Effector memory CD4-positive, alpha-beta T cell (primary cell): Measurements from ENCODE around the gene HEY2.

Experiments
- DNase-seq, 3 donors: peaks; one replicate each; pipeline ENCODE4 v3.0.0-alpha.2; 2020
- H3K27ac ChIP-seq: 2 replicates; pipeline ENCODE4 v1.7.0; 2013; ENCODE audit warnings: mild to moderate bottlenecking, low read length, moderate library complexity; ENCODE audit not compliant: insufficient read depth, poor library complexity, severe bottlenecking
- H3K27me3 ChIP-seq: replicated peaks from 2 replicates; pipeline ENCODE4 v1.7.0; 2013; ENCODE audit warnings: mild to moderate bottlenecking, low read length; ENCODE audit not compliant: insufficient read depth, control insufficient read depth, poor library complexity, severe bottlenecking
- H3K36me3 ChIP-seq: 2 replicates; pipeline ENCODE4 v1.7.0; 2013; ENCODE audit warnings: mild to moderate bottlenecking, low read length, moderate library complexity; ENCODE audit not compliant: control insufficient read depth, insufficient read depth
- H3K4me1 ChIP-seq: 2 replicates; pipeline ENCODE4 v1.7.0; 2013; ENCODE audit warnings: low read length, mild to moderate bottlenecking; ENCODE audit not compliant: control insufficient read depth, insufficient read depth, poor library complexity, severe bottlenecking
- H3K4me3 ChIP-seq: 2 replicates; pipeline ENCODE4 v1.7.0; 2013; ENCODE audit warnings: low read length, low read depth, mild to moderate bottlenecking; ENCODE audit not compliant: insufficient read depth, poor library complexity, severe bottlenecking
- H3K9me3 ChIP-seq: 2 replicates; pipeline ENCODE4 v1.7.0; 2013; ENCODE audit warnings: mild to moderate bottlenecking, low read length, moderate library complexity; ENCODE audit not compliant: control insufficient read depth

HEY2 gene

DNA sequence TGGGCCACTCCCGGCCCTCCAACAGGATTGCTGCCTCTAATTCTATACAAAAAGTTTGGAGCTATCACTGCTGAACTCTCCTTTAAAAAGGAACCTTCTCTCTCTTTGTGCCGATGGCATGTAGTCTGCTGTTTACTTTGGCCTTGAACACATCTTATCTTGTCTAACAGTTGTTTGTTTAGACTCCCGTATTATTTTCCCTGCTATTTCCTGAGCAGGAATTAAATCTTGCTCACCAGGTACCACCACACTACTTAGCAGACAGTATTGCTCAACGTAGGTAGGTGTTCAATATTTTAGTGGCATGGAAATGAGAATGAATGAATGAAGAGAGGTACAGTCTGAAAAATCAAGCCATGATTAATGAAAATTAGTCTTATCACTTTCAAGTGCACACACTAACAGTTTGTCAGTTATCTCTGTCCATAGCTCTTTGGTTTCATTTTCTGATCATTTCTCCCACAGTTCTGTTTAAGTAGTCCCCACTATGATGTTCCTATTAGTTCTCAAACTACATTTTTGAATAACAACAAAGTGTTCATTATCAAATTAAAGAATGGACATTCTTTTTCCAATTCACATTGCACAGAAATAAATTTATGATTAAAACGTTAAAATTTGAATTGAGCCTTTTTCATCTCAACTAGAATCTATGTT, 6.8 kb upstream of the HEY2 start:
- Histone ChIP-seq H3K27ac (no peak overlapping the region), H3K36me3 (no peaks in the 10 kb centered on the region), H3K27me3 (peaks cover 10% of the 10 kb centered on the region), H3K4me1 (no peaks in the 10 kb centered on the region), H3K9me3 (no peaks in the 10 kb centered on the region), H3K4me3 (no peak overlapping the region)
- no peak for DNase-seq

DNA sequence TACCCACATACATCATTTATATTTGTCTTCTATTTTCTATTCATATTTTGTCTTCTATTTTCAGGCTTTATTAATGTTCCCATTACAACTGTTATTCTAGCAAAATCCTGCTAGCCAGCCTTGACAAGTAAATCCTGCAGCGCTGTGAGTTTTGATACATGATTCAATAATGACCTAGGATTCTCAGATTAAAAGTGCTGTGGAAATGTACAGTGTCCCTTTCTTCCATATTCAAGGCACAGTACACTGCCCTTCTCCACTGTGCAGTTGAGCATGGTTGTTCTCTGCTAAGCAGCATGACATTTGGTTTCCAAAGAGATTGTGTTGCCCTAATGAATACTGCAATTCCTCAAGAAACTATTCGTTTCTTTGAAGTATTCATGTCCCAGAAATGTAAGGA, 5.8 kb upstream of the HEY2 start:
- H3K4me1 ChIP-seq = peaks cover 9% of the 10 kb centered on the region
- H3K27ac ChIP-seq = no peak overlapping the region
- H3K36me3 ChIP-seq = no peaks in the 10 kb centered on the region
- peaks cover 15% of the 10 kb centered on the region for H3K27me3 ChIP-seq
- no peaks in the 10 kb centered on the region for H3K9me3 ChIP-seq
- no peak for DNase-seq
- H3K4me3 ChIP-seq = no peak overlapping the region

DNA sequence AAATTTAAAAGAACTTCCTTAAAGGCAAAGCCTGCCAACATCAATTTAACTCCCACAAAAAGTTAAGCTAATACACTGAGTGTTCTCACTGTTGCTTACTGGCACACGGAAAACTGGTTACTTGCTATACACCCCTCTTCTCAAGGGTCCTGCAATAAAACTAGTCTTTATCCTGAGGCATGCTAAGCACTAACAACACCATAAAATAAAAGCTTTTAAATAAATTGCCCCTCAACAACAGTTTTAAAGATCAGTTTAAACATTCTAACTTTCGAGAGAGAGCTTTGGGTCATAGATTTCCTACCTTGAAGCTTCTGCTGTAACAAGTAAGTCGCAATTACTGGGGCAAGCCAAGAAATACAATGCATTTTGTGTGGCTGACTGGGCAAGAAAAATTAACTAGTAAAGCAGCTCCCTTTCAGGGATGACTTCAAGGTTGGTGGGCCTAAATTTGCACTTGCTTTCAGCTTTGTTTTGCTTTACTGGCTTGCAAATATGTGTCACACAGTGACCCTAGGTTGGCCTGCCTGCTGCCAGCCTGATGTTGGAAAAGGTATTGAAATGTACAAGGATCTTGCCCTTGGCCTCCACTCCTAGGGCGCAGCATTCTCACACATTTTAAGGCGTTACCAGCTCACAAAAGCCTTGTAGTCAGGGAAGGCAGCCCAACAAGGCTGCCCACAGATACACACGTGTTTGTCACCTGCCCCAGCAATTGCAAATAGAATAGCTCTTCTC, 4.0 kb upstream of the HEY2 start:
- Histone ChIP-seq H3K36me3 (no peaks in the 10 kb centered on the region), H3K27ac (no peak overlapping the region), H3K27me3 (peaks cover 26% of the 10 kb centered on the region), H3K4me3 (no peak overlapping the region), H3K4me1 (peaks cover 17% of the 10 kb centered on the region), H3K9me3 (no peaks in the 10 kb centered on the region)
- DNase-seq = no peak

DNA sequence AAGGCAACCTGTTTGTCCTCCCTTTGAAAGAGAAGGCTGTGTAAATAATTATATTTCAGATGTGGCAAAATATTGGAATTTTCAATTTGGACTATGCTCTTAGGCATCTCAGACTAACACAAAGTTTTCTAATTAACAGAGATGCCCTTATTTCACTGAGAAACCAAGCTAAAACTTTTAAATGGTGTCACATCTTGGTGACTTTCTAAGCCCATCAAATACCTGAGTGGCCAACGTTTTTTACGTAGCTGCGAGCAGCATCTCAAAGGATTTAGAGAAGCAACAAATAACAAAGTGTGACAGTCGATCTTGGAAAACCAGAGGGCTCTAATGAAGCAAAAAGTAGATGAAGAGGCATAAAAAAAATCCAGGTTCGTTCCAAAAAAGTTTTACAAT, 3.4 kb upstream of the HEY2 start:
- H3K27me3 ChIP-seq = peaks cover 30% of the 10 kb centered on the region
- H3K9me3 ChIP-seq = no peaks in the 10 kb centered on the region
- peaks cover 17% of the 10 kb centered on the region for H3K4me1 ChIP-seq
- DNase-seq = no peak
- no peak overlapping the region for H3K4me3 ChIP-seq
- no peak overlapping the region for H3K27ac ChIP-seq
- H3K36me3 ChIP-seq = no peaks in the 10 kb centered on the region

DNA sequence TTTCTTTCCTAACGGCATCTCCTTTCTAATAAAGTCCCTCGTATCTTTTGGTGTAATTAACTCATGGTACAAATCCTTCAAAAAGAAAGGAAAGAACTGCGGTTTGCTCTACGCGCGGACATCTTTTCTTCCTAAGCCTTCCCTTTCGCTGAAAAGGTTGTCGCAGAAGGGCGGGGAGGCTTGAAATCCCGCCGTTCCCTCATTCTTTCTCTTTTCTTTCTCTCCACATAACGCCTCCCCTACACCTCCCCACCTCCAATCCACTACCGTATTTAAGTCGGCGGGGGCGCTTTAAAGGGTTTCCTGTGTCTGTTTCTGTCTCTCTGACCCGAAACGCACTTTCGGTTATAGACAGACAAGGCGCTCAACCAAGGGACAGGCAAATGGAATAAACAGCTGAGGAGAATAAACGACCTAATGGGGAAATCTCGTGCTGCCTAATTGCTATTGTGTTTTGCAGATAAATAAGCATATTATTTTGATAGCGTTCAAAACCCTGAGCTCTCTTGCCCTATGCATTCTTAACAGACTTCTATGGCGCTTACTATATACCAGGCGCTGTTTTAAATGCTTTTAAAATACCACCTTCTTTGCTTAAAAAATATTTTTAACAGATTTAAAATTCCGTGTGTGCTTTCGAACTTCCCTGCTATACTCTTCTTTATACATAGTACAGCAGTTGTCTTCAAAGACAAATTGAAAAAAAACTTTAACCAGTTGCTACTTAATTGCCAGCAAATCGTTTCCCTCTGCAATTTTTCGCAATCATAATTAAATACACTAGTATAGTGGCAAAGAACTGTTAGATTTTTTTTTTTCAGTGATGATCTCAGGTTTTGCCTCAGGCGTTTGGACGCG, 2.5 kb upstream of the HEY2 start:
- peak; percentile 51 to 61 (median 59) for DNase-seq
- H3K27ac ChIP-seq = no peak overlapping the region
- H3K27me3 ChIP-seq = peaks cover 36% of the 10 kb centered on the region
- no peaks in the 10 kb centered on the region for H3K9me3 ChIP-seq
- no peaks in the 10 kb centered on the region for H3K36me3 ChIP-seq
- peaks cover 17% of the 10 kb centered on the region for H3K4me1 ChIP-seq
- peak overlapping the region; percentile 66 for H3K4me3 ChIP-seq

DNA sequence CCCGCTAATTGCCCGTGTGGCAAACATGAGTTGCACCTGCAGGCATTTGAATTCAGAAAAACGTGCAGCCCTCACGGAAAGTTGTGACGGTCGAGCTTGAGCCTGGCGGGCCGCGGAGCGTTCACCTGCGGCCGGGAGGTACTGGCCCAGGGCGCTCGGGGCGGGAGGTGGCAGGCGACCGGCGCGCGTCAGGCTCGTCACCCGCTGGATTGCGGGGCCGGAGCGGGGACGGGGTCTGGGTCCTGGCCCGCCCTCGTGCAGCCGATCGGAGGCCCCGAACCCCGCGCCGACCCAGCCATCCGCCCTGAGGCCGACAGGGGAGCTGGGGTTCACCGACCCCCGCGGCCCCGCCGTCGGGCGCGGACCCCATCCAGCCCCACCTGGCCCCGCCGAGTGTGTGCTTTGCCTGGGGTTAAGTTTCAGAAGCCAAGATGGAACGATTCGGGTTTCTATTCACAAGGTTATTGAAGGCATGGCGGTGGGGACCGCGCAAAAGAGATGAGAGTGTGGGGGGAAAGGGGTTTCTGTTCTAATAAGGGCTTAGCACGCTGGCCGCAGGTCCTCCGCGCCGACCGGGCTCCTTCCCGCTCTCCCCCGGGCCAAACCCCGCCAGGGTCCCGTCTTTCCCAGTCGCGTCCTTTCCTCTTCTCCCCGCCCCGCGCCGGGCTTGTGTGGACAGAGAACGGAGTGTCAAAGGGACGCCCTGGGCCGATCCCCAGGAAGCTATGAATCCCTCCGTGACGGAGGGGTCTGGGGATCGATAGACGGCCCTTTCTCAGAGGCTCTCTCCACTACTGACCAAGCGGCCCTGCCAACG, 1.6 kb upstream of the HEY2 start:
- H3K36me3 ChIP-seq = no peaks in the 10 kb centered on the region
- H3K9me3 ChIP-seq = no peaks in the 10 kb centered on the region
- H3K4me3 ChIP-seq = peak overlapping the region; percentile 66
- no peak for DNase-seq
- H3K27me3 ChIP-seq = peaks cover 36% of the 10 kb centered on the region
- H3K27ac ChIP-seq = peak overlapping the region; percentile 12
- H3K4me1 ChIP-seq = peaks cover 17% of the 10 kb centered on the region

DNA sequence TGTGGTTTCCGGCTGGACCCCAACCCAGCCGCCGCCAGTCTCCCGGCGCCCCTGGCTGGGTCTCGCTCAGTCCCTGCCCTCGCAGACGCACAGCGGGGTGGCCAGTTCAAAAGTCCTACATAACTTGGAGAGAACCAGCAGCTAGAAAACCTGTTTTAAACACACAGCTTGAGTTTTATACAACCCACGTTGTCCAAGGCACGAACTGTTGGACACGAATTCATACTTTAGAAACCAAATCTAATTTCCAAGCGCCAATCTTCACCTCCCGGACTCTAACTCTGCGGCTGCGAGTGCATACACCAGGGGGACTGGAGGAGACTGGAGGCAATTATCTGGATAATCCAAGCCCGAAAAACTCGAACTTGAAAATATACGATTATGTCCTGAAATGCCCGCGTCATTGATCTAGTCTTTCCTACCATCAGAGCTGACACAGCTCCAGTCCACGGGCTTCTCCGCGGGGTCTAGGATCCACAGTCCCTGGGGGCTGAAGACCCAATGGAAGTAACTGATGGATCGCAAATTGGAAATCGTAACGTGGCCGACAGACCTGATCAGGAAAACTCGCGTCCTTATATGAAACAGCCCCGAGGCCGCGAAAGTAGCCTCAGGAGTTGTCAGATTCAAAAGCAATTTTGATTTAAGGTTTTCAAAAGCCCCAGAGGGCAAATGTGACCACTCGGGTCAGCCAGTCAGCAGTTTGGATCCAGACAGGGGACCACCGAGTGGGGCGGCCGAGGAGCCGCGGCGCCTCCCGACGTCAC, 843 bp upstream of the HEY2 start:
- peaks cover 17% of the 10 kb centered on the region for H3K4me1 ChIP-seq
- H3K27ac ChIP-seq = no peak overlapping the region
- H3K27me3 ChIP-seq = peaks cover 36% of the 10 kb centered on the region
- no peak for DNase-seq
- no peaks in the 10 kb centered on the region for H3K9me3 ChIP-seq
- peak overlapping the region; percentile 66 for H3K4me3 ChIP-seq
- H3K36me3 ChIP-seq = no peaks in the 10 kb centered on the region

DNA sequence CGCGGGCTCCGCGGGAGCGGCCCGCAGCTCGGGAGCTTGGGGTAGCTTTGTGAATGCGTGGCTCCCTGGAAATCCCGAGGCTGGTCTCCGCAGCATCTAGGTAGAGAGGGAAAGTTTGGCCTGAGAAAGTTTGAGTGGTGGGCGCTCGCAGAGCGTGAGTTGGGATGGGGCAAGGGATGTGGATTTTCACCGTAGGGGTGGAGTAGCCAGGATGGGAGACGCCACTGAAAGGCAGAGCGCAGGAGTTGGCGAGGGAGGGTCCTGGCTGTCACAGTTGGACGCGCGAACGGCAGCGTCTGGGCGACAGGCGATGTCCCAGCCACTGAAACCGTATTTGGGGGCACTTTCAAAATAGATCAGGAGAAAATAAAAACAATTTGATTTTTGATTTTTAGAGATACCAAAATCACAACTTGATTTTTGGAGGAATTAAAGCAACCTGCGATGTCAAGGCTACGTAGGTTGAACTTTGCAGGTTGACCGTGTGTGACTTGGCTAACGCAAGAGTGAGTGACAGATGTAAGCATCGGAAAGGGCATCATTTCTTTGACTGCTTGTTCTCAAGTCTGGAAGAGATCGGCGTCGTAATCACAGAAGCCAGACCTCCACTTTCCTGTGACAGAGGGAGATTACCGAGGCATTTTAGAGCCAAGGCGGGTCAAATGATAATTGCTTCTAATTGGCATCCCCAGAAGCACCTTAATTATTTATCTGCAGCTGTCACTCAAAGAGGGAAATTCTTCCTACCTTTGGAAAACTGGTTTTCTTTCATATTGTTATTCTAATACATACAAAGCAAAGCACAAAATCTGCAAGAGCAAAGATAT, 646 bp downstream of the HEY2 start:
- Histone ChIP-seq H3K9me3 (no peaks in the 10 kb centered on the region), H3K27ac (no peak overlapping the region), H3K4me1 (peaks cover 17% of the 10 kb centered on the region), H3K36me3 (no peaks in the 10 kb centered on the region), H3K4me3 (peak overlapping the region; percentile 51), H3K27me3 (peaks cover 36% of the 10 kb centered on the region)
- no peak for DNase-seq
